Stimulated activated CD4-positive, alpha-beta T cell treated with anti-CD3 and anti-CD28 coated beads, Interleukin-1b, Interleukin-23, amount 100 ng/mL, for 1 hour (primary cell): ENCODE data around the gene GKAP1.
A peak's percentile ranks its signal among the peaks of the same experiment; 100 is the strongest.
"Not testable (repeated sequence)": the region's sequence is repeated elsewhere in the genome, so short reads cannot be mapped to it uniquely, and the experiment has no call there.

Experiments
- DNase-seq, 2 donors: peaks; one replicate each; pipeline ENCODE4 v3.0.0-alpha.2; 2020; ENCODE audit warnings: low read depth in 2 of 2

Gene GKAP1

GRCh38 chr9:83728591-83729368 lies 88.8 kb downstream of the GKAP1 start:
- not testable (repeated sequence) for DNase-seq

GRCh38 chr9:83724436-83724835 lies 93.1 kb downstream of the GKAP1 start:
- no peak for DNase-seq

GRCh38 chr9:83722726-83723495 lies 94.7 kb downstream of the GKAP1 start:
- no peak for DNase-seq

- DNase-seq, result no peak
Observed at GRCh38 chr9:83721509-83721908, 96.1 kb downstream of the GKAP1 start.

- no peak for DNase-seq
Observed at GRCh38 chr9:83715794-83716193, 101.8 kb downstream of the GKAP1 start.

- DNase-seq, result no peak
Observed at GRCh38 chr9:83715221-83715620, 102.3 kb downstream of the GKAP1 start.

GRCh38 chr9:83714329-83714728 lies 103.2 kb downstream of the GKAP1 start:
- no peak for DNase-seq

GRCh38 chr9:83708515-83709158 lies 108.9 kb downstream of the GKAP1 start:
- peak in 1 of 2 donors; percentile 10 for DNase-seq

GRCh38 chr9:83707768-83708514 lies 109.6 kb downstream of the GKAP1 start, which contains the start of gene UBQLN1:
Gene UBQLN1, minus strand, starts transcription at chr9:83707958. Its CDS starts 279 bp downstream, at chr9:83707679.
- DNase-seq, result peak; percentile 70 to 80

GRCh38 chr9:83707518-83707767 lies 110.1 kb downstream of the GKAP1 start:
- DNase-seq, result peak; percentile 17 to 42

GRCh38 chr9:83706676-83707517 lies 110.7 kb downstream of the GKAP1 start:
- peak in 1 of 2 donors; percentile 50 for DNase-seq

GRCh38 chr9:83705219-83705651 lies 112.3 kb downstream of the GKAP1 start:
- DNase-seq, result not testable (repeated sequence)

GRCh38 chr9:83701769-83702168 lies 115.8 kb downstream of the GKAP1 start:
- no peak for DNase-seq

GRCh38 chr9:83701286-83701685 lies 116.3 kb downstream of the GKAP1 start:
- DNase-seq, result no peak

GRCh38 chr9:83699615-83700014 lies 118.0 kb downstream of the GKAP1 start:
- DNase-seq, result no peak

GRCh38 chr9:83698976-83699585 lies 118.5 kb downstream of the GKAP1 start:
- DNase-seq, result no peak

GRCh38 chr9:83691492-83691891 lies 126.1 kb downstream of the GKAP1 start:
- no peak for DNase-seq
